Ovary (tissue), 9 donors: ENCODE data around the gene RMDN2. TPM values are rescaled to one million over a fixed set of nuclear protein-coding genes. Genes with fewer than 3 reads are reported as not detected.

ENCODE experiments used
- DNase-seq, 5 donors: peaks; one replicate each; pipeline ENCODE4 v3.0.0-alpha.2; 2019 to 2020
- H3K27ac ChIP-seq, 2 donors: fragments of 200-600 bp; one replicate each; pipeline versions ENCODE4 v1.5.1 to v1.8.0; 2019 to 2022
- H3K27me3 ChIP-seq: fragments of 200-600 bp; one replicate; pipeline ENCODE4 v1.8.0; 2022
- H3K36me3 ChIP-seq: fragments of 200-600 bp; sonication (generic); one replicate; pipeline ENCODE4 v1.5.1; 2019
- H3K4me1 ChIP-seq: one replicate; pipeline ENCODE4 v1.8.1; 2013; ENCODE audit warnings: mild to moderate bottlenecking, moderate library complexity; ENCODE audit not compliant: insufficient read depth
- H3K4me3 ChIP-seq: fragments of 200-600 bp; sonication (generic); one replicate; pipeline ENCODE4 v1.5.1; 2017
- H3K9me3 ChIP-seq, 2 donors: fragments of 200-600 bp in 1 of 2; sonication (generic) in 1 of 2; one replicate each; pipeline versions ENCODE4 v1.5.1 to v1.8.1; 2013 to 2019; ENCODE audit warnings: mild to moderate bottlenecking in 1 of 2, moderate library complexity in 1 of 2
- CTCF ChIP-seq, 3 donors: fragments of 450-650 bp in 2 of 3; fragments of 200-600 bp in 1 of 3; IDR thresholded peaks; one replicate each; pipeline versions ENCODE4 v1.5.1 to v1.8.0; 2016 to 2022; ENCODE audit warnings: antibody characterized with exemption in 3 of 3, mild to moderate bottlenecking in 1 of 3
- EP300 ChIP-seq: sonication (generic); formaldehyde crosslinking; IDR thresholded peaks from one replicate; pipeline ENCODE4 v1.6.1; 2017; ENCODE audit warnings: antibody characterized with exemption
- POLR2A ChIP-seq: fragments of 450-650 bp; IDR thresholded peaks from one replicate; pipeline ENCODE4 v1.6.1; 2017; ENCODE audit warnings: antibody characterized with exemption, mild to moderate bottlenecking, moderate library complexity
- WGBS, 3 donors: extraction: QIAGEN DNeasy Blood & Tissue Kit in 1 of 3; methylation state at CpG; one replicate each; pipeline versions ENCODE4 v1.1.5 to v1.1.7; 2013 to 2017; 5-methylcytosine and 5-hydroxymethylcytosine counted together
- intact Hi-C, 4 donors: fragments of 100-400 bp; cut with DNase I; formaldehyde crosslinking; loops; one replicate each; pipeline versions ENCODE4 v1.11.0 to v1.15.1; 2022 to 2023
- polyA plus RNA-seq, 2 donors: library from polyadenylated mRNA; stranded (reverse); fragments of 200-250 nt in 1 of 2; fragments of 350-450 nt in 1 of 2; fragmentation: Illumina TruSeq in 1 of 2; extraction: RNeasy Lipid Tissue Mini Kit (QIAGEN cat#74804) in 1 of 2; gene quantifications; one replicate each; pipeline ENCODE4 v1.2.3, GENCODE V29; 2013 to 2014
- total RNA-seq, 7 donors: library from RNA; depleted of rRNA in 2 of 7; stranded (reverse); fragments of >200 nt in 2 of 7; fragmentation: NEBNext Ultra II Directional in 3 of 7; extraction: Animal tissue kit (Norgen Biotek cat#: 25700) in 3 of 7; gene quantifications; one replicate each; pipeline versions ENCODE4 v1.1.0 to v1.2.4, GENCODE V29; 2016 to 2023
- donor health status: DM: no; HTN: no; CAD: no; lungs with moderate emphysema.
- donor health status: DM: no; HTN: no; CAD: no.
- donor health status: Bipolar disorder and iron deficiency.
- donor health status: DM: yes; HTN: yes; CAD: no.
- donor health status: DM: no; HTN: no; CAD: no.
- donor health status: DM: yes; HTN: yes; CAD: no.

RMDN2 gene
- total and polyA plus RNA-seq, 9 donors: 4.7 to 60.9 (median 6.4) TPM

- H3K27ac ChIP-seq: no peak overlapping the region
- TF ChIP-seq EP300 (no peak), CTCF (IDR thresholded peaks at IDR 0.05) (no peak), POLR2A (no peak)
- no peaks in the 10 kb centered on the region for H3K4me1 ChIP-seq
- H3K27me3 ChIP-seq: no peaks in the 10 kb centered on the region
- DNase-seq: no peak
- H3K36me3 ChIP-seq: no peaks in the 10 kb centered on the region
- H3K4me3 ChIP-seq: no peak overlapping the region
- no peaks in the 10 kb centered on the region for H3K9me3 ChIP-seq
- intact Hi-C loops: no loop called here
Observed at GRCh38 chr2:37969731-37970130, 44.6 kb downstream of the RMDN2 start.

DNA sequence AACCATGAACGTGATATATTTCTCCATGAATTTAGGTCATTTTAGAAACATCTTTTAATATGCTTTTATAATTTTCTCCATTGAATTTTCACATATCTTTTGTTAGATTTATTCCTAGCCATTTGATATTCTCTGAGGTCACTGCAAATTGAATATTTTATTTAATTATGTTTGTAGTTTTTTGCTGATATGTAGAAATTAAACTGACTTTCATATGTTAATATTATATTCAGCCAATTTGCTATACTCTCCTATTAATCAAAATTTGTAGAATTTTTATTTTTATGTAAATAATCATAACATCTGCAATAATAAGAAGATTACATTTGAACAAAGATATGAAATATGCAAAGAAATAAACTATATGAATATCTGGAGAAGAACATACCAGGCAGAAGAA, 46.9 kb downstream of the RMDN2 start:
- H3K36me3 ChIP-seq: no peaks in the 10 kb centered on the region
- H3K4me1 ChIP-seq: no peaks in the 10 kb centered on the region
- TF ChIP-seq CTCF (IDR thresholded peaks at IDR 0.05) (no peak), EP300 (no peak), POLR2A (no peak)
- no peak overlapping the region for H3K27ac ChIP-seq
- no peaks in the 10 kb centered on the region for H3K9me3 ChIP-seq
- H3K27me3 ChIP-seq: no peaks in the 10 kb centered on the region
- no peak for DNase-seq
- H3K4me3 ChIP-seq: no peak overlapping the region
- intact Hi-C loops: no loop called here
- 94 to 98% (median 97%) methylated on average over 1 of the region's 1 CpG for WGBS, 3 donors

- 92 to 93% (median 93%) methylated on average over 15 of the region's 15 CpGs for WGBS, 3 donors
- DNase-seq: no peak
- intact Hi-C loops: no loop called here
- no peaks in the 10 kb centered on the region for H3K36me3 ChIP-seq
- H3K27me3 ChIP-seq: no peaks in the 10 kb centered on the region
- no peak overlapping the region for H3K27ac ChIP-seq
- H3K4me3 ChIP-seq: no peak overlapping the region
- no peaks in the 10 kb centered on the region for H3K4me1 ChIP-seq
- no peaks in the 10 kb centered on the region for H3K9me3 ChIP-seq
- TF ChIP-seq POLR2A (no peak), EP300 (no peak), CTCF (IDR thresholded peaks at IDR 0.05) (no peak)
Observed at GRCh38 chr2:37973615-37974353, 48.7 kb downstream of the RMDN2 start.

GRCh38 chr2:37975808-37976207, 50.7 kb downstream of the RMDN2 start:
- intact Hi-C loops: no loop called here
- Histone ChIP-seq H3K27ac (no peak overlapping the region), H3K36me3 (no peaks in the 10 kb centered on the region), H3K9me3 (no peaks in the 10 kb centered on the region), H3K27me3 (no peaks in the 10 kb centered on the region), H3K4me1 (no peaks in the 10 kb centered on the region), H3K4me3 (no peak overlapping the region)
- no peak for TF ChIP-seq CTCF (IDR thresholded peaks at IDR 0.05)
- TF ChIP-seq EP300: no peak
- no peak for TF ChIP-seq POLR2A
- no peak for DNase-seq
- 95 to 97% (median 96%) methylated on average over 2 of the region's 2 CpGs for WGBS, 3 donors
